ENCODE results near the gene INHBB.
A peak's percentile ranks its signal among the peaks of the same experiment; 100 is the strongest.

Gene INHBB

DNA sequence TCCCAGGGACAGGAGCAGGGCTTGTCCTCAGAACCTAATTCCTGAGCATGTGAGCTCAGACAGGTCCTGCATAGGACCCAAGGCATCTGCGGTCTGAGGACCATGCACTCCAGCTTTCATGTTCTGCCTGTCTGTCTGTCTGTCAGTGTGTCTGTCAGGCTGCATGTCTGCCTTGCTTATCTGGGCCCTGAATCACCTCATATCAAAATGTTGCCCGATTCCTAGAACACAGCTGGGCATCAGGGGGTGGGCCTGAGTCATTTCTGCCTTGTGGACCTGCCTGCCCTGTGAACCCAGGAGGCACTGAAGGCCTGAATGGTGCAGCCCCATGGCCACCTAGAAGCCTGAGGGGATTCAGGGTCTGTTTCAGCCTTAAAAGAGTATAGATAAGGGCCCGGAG, 22.1 kb downstream of the INHBB start:
- Histone ChIP-seq H3K27me3 (ENCODE audit: control insufficient read depth, insufficient read depth, low read length) (no peaks in the 10 kb centered on the region), H3K27ac (ENCODE audit: low read length) (no peak overlapping the region), H3K9me3 (ENCODE audit: control insufficient read depth, insufficient read depth, low read length) (no peaks in the 10 kb centered on the region), H3K36me3 (ENCODE audit: control insufficient read depth, insufficient read depth, low read length) (no peaks in the 10 kb centered on the region), H3K4me3 (ENCODE audit: low read length) (no peak overlapping the region), H3K4me1 (ENCODE audit: control insufficient read depth, insufficient read depth, low read length) (peaks cover 11% of the 10 kb centered on the region; the same call in 1 of the 2 replicates)
- no CpG with 5 or more reads among the region's 3 CpGs for WGBS (ENCODE audit: insufficient coverage, insufficient read length)
- no peak for DNase-seq (ENCODE audit: low read depth, low spot score)

DNA sequence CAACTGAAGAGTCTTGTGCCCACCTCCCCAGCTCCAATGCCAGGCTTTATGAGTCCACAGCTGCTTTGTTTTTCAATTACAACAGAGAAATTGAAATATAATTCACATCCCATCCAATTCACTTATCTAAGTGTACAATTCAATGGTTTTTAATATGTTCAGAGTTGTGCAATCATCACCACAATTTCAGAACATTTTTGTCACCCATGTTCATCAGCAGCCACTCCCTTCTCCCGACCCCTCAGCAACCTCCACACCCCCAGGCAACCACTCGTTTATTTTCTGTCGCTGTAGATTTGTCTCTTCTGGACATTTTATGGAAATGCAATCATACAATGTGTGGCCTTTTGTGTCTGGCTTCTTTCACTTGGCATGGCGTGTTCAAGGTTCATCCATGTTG, 23.3 kb downstream of the INHBB start:
- peaks cover 12% of the 10 kb centered on the region; the same call in 1 of the 2 replicates for H3K4me1 ChIP-seq (ENCODE audit: control insufficient read depth, insufficient read depth, low read length)
- H3K27me3 ChIP-seq (ENCODE audit: control insufficient read depth, insufficient read depth, low read length): no peaks in the 10 kb centered on the region
- H3K9me3 ChIP-seq (ENCODE audit: control insufficient read depth, insufficient read depth, low read length): no peaks in the 10 kb centered on the region
- DNase-seq (ENCODE audit: low read depth, low spot score): no peak
- WGBS (ENCODE audit: insufficient coverage, insufficient read length): no CpG with 5 or more reads among the region's 4 CpGs
- H3K27ac ChIP-seq (ENCODE audit: low read length): no peak overlapping the region
- no peak overlapping the region for H3K4me3 ChIP-seq (ENCODE audit: low read length)
- H3K36me3 ChIP-seq (ENCODE audit: control insufficient read depth, insufficient read depth, low read length): no peaks in the 10 kb centered on the region

DNA sequence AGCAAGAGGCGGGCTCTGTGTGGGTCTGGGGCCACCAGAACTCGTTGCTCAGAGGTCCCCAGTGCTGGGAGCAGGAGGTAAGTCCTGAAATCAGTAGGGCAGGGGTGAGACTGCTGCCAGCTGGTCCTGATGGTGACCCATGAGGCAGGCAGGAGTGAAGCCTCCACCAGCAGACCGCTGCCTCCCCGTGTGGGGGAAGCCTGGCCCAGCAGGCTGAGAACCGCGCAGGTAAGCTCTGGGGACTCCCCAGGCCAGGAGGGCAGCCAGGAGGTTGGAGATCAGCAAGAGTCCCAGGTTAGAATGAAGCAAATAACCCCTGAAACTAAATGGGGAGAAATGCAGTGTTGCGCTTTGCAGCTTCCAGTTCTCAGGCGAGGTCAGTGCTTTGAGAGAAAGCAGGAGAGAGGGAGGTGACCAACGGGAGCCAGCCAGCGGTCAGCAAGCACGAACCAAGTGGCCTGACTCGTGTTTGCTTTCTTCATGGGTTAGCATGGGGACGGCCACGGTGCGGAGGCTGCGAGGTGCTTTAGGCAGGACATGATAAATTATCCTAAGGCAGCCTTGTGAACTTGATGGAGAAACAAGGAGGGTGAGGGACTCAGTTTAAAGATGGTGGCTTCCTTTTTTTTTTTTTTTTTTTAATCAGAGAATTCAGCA, 26.2 kb downstream of the INHBB start:
- Histone ChIP-seq H3K27me3 (ENCODE audit: control insufficient read depth, insufficient read depth, low read length) (no peaks in the 10 kb centered on the region; the same call in 1 of the 2 replicates), H3K4me3 (ENCODE audit: low read length) (no peak overlapping the region), H3K27ac (ENCODE audit: low read length) (no peak overlapping the region), H3K9me3 (ENCODE audit: control insufficient read depth, insufficient read depth, low read length) (no peaks in the 10 kb centered on the region), H3K4me1 (ENCODE audit: control insufficient read depth, insufficient read depth, low read length) (peaks cover 19% of the 10 kb centered on the region), H3K36me3 (ENCODE audit: control insufficient read depth, insufficient read depth, low read length) (no peaks in the 10 kb centered on the region)
- WGBS (ENCODE audit: insufficient coverage, insufficient read length): no CpG with 5 or more reads among the region's 16 CpGs
- DNase-seq (ENCODE audit: low read depth, low spot score): no peak

DNA sequence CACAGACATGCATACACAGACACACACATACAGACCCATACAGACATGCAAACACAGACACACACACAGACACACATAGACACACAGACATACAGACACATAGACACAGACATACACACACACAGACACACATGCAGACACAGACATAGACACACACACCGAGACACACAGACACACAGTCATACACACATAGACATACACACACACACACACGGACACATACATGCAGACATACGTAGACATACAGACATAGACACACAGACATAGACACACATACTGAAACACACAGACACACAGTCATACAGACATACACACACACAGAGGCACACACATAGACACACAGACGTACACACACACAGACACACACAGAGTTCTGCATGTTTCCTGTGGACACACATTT, 26.9 kb downstream of the INHBB start:
- H3K36me3 ChIP-seq (ENCODE audit: control insufficient read depth, insufficient read depth, low read length): no peaks in the 10 kb centered on the region
- WGBS (ENCODE audit: insufficient coverage, insufficient read length): no CpG with 5 or more reads among the region's 4 CpGs
- no peaks in the 10 kb centered on the region; the same call in 1 of the 2 replicates for H3K27me3 ChIP-seq (ENCODE audit: control insufficient read depth, insufficient read depth, low read length)
- H3K9me3 ChIP-seq (ENCODE audit: control insufficient read depth, insufficient read depth, low read length): no peaks in the 10 kb centered on the region
- H3K4me1 ChIP-seq (ENCODE audit: control insufficient read depth, insufficient read depth, low read length): peaks cover 19% of the 10 kb centered on the region
- H3K27ac ChIP-seq (ENCODE audit: low read length): no peak overlapping the region
- DNase-seq (ENCODE audit: low read depth, low spot score): no peak
- no peak overlapping the region for H3K4me3 ChIP-seq (ENCODE audit: low read length)

DNA sequence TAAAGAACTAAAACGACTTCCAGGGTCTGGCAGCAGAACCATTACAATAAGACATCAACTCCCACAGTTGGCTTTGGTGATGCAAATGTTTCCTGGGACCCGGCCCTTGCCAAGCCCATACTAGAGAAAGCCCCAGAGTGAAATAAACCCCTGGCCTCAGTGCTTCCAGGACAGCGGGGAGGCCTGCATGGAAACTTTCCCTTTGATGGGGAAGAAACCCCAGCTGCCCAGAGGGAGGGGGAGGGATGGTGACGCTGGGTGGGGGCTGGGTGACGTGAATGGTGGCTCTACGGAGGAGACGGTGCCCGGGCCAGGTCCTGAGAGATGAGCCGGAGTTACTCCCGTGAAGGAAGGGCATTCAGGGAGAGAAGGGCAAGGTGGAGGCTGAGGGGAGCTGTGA, 27.5 kb downstream of the INHBB start:
- no peaks in the 10 kb centered on the region for H3K9me3 ChIP-seq (ENCODE audit: control insufficient read depth, insufficient read depth, low read length)
- WGBS (ENCODE audit: insufficient coverage, insufficient read length): no CpG with 5 or more reads among the region's 10 CpGs
- H3K27ac ChIP-seq (ENCODE audit: low read length): no peak overlapping the region
- peaks cover 19% of the 10 kb centered on the region for H3K4me1 ChIP-seq (ENCODE audit: control insufficient read depth, insufficient read depth, low read length)
- DNase-seq (ENCODE audit: low read depth, low spot score): peak; percentile 68
- H3K4me3 ChIP-seq (ENCODE audit: low read length): no peak overlapping the region
- no peaks in the 10 kb centered on the region for H3K36me3 ChIP-seq (ENCODE audit: control insufficient read depth, insufficient read depth, low read length)
- no peaks in the 10 kb centered on the region; the same call in 1 of the 2 replicates for H3K27me3 ChIP-seq (ENCODE audit: control insufficient read depth, insufficient read depth, low read length)

DNA sequence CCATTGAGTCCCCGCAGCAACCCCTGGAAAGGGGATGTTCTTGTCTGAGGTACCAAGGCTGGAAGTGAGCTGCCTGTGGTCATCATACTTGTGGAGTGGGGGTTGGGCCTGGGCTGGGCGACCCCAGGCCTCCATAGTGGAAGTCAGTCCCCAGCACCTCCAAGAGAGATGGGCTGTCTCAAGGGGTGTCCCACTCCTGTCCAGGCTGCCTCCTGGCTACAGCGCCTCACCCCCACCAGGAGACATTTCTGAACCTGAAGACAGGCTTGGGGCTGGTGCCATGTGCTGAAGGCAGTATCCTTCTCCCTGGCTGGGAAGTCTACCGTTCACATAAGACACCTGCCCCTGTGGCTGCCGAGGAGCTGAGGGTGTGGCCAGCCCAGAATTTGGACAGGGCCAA, 28.9 kb downstream of the INHBB start:
- H3K9me3 ChIP-seq (ENCODE audit: control insufficient read depth, insufficient read depth, low read length): no peaks in the 10 kb centered on the region
- no peak overlapping the region for H3K27ac ChIP-seq (ENCODE audit: low read length)
- H3K27me3 ChIP-seq (ENCODE audit: control insufficient read depth, insufficient read depth, low read length): no peaks in the 10 kb centered on the region; the same call in 1 of the 2 replicates
- no peaks in the 10 kb centered on the region for H3K36me3 ChIP-seq (ENCODE audit: control insufficient read depth, insufficient read depth, low read length)
- no peak for DNase-seq (ENCODE audit: low read depth, low spot score)
- peaks cover 19% of the 10 kb centered on the region for H3K4me1 ChIP-seq (ENCODE audit: control insufficient read depth, insufficient read depth, low read length)
- no peak overlapping the region for H3K4me3 ChIP-seq (ENCODE audit: low read length)
- WGBS (ENCODE audit: insufficient coverage, insufficient read length): no CpG with 5 or more reads among the region's 5 CpGs

DNA sequence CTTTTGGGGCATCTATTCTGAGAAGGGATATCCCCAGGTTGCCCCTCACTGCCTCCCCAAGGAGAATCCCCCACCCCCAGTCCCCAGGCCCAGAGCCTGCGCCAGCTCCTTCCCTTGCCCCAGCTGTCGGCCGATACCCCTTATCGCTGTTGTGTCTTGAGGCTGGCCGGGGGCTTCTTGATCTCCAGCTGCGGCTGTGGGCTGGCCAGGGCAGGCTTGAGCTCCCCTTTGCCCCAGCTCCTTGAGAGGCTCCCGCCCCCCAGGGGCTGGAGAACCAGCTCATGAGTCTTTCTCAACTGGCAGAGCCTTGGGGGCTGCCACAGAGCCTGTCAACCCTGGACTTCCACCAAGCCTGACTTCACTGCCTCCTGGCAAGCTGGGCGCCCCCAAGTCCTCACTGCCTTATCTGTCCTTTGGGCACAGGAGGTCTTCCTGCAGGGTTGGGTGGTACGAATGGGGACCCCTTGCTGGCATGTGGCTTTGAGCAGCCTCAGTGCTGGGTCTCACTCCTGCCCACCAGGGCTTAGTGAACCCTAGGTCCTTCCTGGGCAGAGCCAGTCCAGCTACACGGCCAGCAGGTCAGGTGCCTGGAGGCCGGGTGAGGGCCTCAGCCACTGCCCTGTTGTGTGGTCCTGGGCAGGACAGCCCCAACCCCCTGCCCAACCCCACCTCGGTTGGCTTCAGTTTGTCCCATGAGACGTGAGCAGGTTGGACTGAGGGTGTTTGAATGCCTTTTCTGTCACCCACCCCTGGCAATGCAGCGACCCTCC, 29.5 kb downstream of the INHBB start:
- Histone ChIP-seq H3K9me3 (ENCODE audit: control insufficient read depth, insufficient read depth, low read length) (no peaks in the 10 kb centered on the region), H3K27me3 (ENCODE audit: control insufficient read depth, insufficient read depth, low read length) (no peaks in the 10 kb centered on the region; the same call in 1 of the 2 replicates), H3K4me3 (ENCODE audit: low read length) (no peak overlapping the region), H3K27ac (ENCODE audit: low read length) (no peak overlapping the region), H3K36me3 (ENCODE audit: control insufficient read depth, insufficient read depth, low read length) (no peaks in the 10 kb centered on the region), H3K4me1 (ENCODE audit: control insufficient read depth, insufficient read depth, low read length) (peaks cover 19% of the 10 kb centered on the region)
- no peak for DNase-seq (ENCODE audit: low read depth, low spot score)
- WGBS (ENCODE audit: insufficient coverage, insufficient read length): no CpG with 5 or more reads among the region's 14 CpGs

DNA sequence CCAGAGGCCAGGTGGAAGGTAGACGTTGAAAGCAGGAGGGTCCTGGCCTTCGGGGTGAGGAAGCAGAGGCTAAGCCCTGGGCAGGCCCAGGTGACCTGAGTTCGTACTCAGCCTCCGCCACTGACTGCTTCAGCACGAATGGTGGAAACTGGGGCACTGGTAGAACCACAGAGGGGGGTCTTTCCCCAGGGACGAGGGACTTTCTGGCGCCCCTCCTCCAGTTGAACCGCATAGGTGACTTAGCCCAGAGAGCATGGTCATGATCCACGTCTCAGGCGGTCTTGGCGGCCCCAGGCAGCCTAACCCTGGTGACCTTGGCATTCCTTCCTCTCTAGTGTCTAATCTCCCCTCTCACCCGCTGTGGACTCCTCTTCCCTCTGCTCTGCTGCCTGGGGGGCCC, 30.2 kb downstream of the INHBB start:
- Histone ChIP-seq H3K27ac (ENCODE audit: low read length) (no peak overlapping the region), H3K36me3 (ENCODE audit: control insufficient read depth, insufficient read depth, low read length) (no peaks in the 10 kb centered on the region), H3K4me1 (ENCODE audit: control insufficient read depth, insufficient read depth, low read length) (peaks cover 19% of the 10 kb centered on the region), H3K9me3 (ENCODE audit: control insufficient read depth, insufficient read depth, low read length) (no peaks in the 10 kb centered on the region), H3K4me3 (ENCODE audit: low read length) (no peak overlapping the region), H3K27me3 (ENCODE audit: control insufficient read depth, insufficient read depth, low read length) (no peaks in the 10 kb centered on the region; the same call in 1 of the 2 replicates)
- WGBS (ENCODE audit: insufficient coverage, insufficient read length): no CpG with 5 or more reads among the region's 12 CpGs
- DNase-seq (ENCODE audit: low read depth, low spot score): no peak

DNA sequence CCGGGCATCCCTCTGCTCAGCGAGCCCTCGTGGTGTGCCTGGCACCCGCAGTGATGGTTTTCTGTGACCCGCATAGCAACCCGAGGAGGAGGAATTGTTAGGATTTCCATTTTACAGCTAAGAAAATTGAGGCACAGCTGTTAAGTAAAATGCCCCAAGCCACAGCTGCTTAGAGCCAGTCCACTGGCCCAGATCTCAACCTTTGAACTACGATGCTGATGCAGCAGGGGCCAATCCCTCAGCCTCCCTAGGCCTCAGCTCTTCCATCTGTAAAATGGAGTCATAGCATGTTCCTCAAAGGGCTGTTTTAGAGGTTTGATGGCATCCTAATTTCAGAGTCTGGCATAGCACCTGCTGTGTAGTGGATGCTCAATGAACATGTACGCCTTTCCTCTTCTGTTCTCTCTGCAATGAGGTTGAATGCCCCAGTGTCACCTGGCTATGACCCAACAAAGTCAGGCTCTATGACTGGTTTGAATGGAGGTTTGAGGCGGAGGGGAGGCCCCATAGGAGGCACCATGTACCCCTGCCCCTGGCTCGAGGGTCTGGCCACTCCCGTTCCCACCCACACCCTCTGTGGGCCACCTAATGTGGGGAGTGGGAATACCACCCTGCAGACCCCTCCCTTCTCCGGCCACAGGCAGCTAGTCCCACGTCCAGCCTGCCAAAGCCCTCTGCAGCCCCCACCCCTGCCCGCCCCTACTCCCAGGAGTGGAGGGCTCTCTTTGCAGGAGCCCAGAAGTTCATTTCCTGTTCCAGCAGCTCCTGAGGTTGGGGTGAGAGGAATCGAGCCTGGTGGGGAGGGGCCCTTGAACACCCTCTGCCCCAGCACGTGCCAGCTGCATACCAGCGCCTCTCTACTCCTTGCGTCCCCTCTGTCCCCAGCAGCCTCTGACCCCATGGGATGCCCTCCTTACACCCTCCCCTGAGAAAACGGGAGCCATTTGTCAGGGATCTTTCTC, 31.0 kb downstream of the INHBB start:
- no CpG with 5 or more reads among the region's 19 CpGs for WGBS (ENCODE audit: insufficient coverage, insufficient read length)
- no peaks in the 10 kb centered on the region; the same call in 1 of the 2 replicates for H3K27me3 ChIP-seq (ENCODE audit: control insufficient read depth, insufficient read depth, low read length)
- H3K4me1 ChIP-seq (ENCODE audit: control insufficient read depth, insufficient read depth, low read length): peaks cover 16% of the 10 kb centered on the region
- no peak overlapping the region for H3K27ac ChIP-seq (ENCODE audit: low read length)
- no peaks in the 10 kb centered on the region for H3K9me3 ChIP-seq (ENCODE audit: control insufficient read depth, insufficient read depth, low read length)
- no peak for DNase-seq (ENCODE audit: low read depth, low spot score)
- H3K36me3 ChIP-seq (ENCODE audit: control insufficient read depth, insufficient read depth, low read length): no peaks in the 10 kb centered on the region
- no peak overlapping the region for H3K4me3 ChIP-seq (ENCODE audit: low read length)

DNA sequence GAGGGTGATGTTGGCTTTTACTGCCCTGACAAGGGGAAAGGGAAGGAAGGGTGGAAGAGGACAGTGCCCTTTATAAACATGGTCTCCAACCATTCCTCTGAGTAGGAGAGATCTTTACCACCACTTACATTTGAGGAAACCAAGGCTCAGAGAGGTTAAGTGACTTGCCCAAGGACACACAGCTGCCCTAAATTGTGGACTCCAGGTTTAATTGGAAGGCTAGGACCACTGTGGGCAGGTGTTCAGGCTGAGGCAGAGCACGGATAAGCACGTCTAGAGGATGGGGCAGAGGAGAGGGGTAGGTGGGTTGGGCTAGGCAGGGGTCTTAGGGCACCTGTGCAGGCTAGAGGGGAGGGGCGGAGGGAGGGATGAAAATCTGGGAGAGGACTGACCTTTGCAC, 32.7 kb downstream of the INHBB start:
- Histone ChIP-seq H3K4me3 (ENCODE audit: low read length) (no peak overlapping the region), H3K36me3 (ENCODE audit: control insufficient read depth, insufficient read depth, low read length) (no peaks in the 10 kb centered on the region), H3K9me3 (ENCODE audit: control insufficient read depth, insufficient read depth, low read length) (no peaks in the 10 kb centered on the region), H3K4me1 (ENCODE audit: control insufficient read depth, insufficient read depth, low read length) (peaks cover 8% of the 10 kb centered on the region), H3K27me3 (ENCODE audit: control insufficient read depth, insufficient read depth, low read length) (no peaks in the 10 kb centered on the region; the same call in 1 of the 2 replicates), H3K27ac (ENCODE audit: low read length) (no peak overlapping the region)
- DNase-seq (ENCODE audit: low read depth, low spot score): no peak
- WGBS (ENCODE audit: insufficient coverage, insufficient read length): no CpG with 5 or more reads among the region's 3 CpGs

Data from iPS DF 6.9 (cell line).